Measurements from ENCODE around the gene RFX6. TPM values are rescaled to one million over a fixed set of nuclear protein-coding genes. Genes with fewer than 3 reads are reported as not detected.

The RFX6 gene
- polyA plus RNA-seq, 1 of the 3 experiments (the other 2 are of a cell fraction), result not detected

- H3K4me1 ChIP-seq (ENCODE audit: control insufficient read depth in 1 of 2, insufficient read depth in 2 of 2, low read depth in 1 of 2, low read length in 1 of 2), result peaks cover 0 to 4% of the 10 kb centered on the region in 2 experiments; a peak in 1 of 4 replicates
- no peaks in the 10 kb centered on the region for H3K36me3 ChIP-seq (replicated peaks in 1 of 2; ENCODE audit: control insufficient read depth in 1 of 2, insufficient read depth in 2 of 2, low read length in 1 of 2)
- H3K79me2 ChIP-seq (ENCODE audit: insufficient read depth), result no peaks in the 10 kb centered on the region
- H3K9me3 ChIP-seq, result no peaks in the 10 kb centered on the region
- CTCF ChIA-PET, result no interaction called here
- no peaks in the 10 kb centered on the region for H4K20me1 ChIP-seq (ENCODE audit: insufficient read depth)
- DNase-seq, result no peak
- no peak overlapping the region for H3K4me3 ChIP-seq (ENCODE audit: low read depth in 2 of 2, low read length in 1 of 2)
- POLR2A ChIA-PET, result no interaction called here
- TF ChIP-seq ELF1 (IDR thresholded peaks at IDR 0.05), result no peak
- TF ChIP-seq NFIC (IDR thresholded peaks at IDR 0.05; ENCODE audit: borderline replicate concordance), result no peak
- TF ChIP-seq GATA2 (CRISPR knock-in tag; IDR thresholded peaks at IDR 0.05), result no peak
- TF ChIP-seq EP300 (IDR thresholded peaks at IDR 0.05; ENCODE audit: borderline replicate concordance in 1 of 2, low read depth in 1 of 2, low read length in 1 of 2), result no peak
- TF ChIP-seq RFX5 (IDR thresholded peaks at IDR 0.05; ENCODE audit: low read length), result no peak
- no peak for TF ChIP-seq SMC3 (IDR thresholded peaks at IDR 0.05; ENCODE audit: low read depth, low read length)
- no peak for TF ChIP-seq FOSL2 (IDR thresholded peaks at IDR 0.05; ENCODE audit: borderline replicate concordance, low read depth)
- TF ChIP-seq EZH2phosphoT487 (IDR thresholded peaks at IDR 0.05; ENCODE audit: borderline replicate concordance, low read depth), result no peak
- no peak for TF ChIP-seq POLR2AphosphoS5 (IDR thresholded peaks at IDR 0.05; ENCODE audit: low read depth, low read length)
- TF ChIP-seq YY1 (IDR thresholded peaks at IDR 0.05; ENCODE audit: low read depth), result no peak
- no peak for TF ChIP-seq MAX (IDR thresholded peaks at IDR 0.05; ENCODE audit: low read depth)
- no peak for TF ChIP-seq RXRA (IDR thresholded peaks at IDR 0.05; ENCODE audit: borderline replicate concordance, low read depth)
- TF ChIP-seq PBX3 (IDR thresholded peaks at IDR 0.05), result no peak
- no peak for TF ChIP-seq MXI1 (IDR thresholded peaks at IDR 0.05; ENCODE audit: low read depth, low read length)
- no peak for TF ChIP-seq NRF1 (IDR thresholded peaks at IDR 0.05; ENCODE audit: low read depth, low read length)
- no peak for TF ChIP-seq CTCF (IDR thresholded peaks at IDR 0.05)
- TF ChIP-seq GABPA (IDR thresholded peaks at IDR 0.05; ENCODE audit: low read depth), result no peak
- TF ChIP-seq TEAD4 (IDR thresholded peaks at IDR 0.05; ENCODE audit: borderline replicate concordance, insufficient read depth), result no peak
- no peak for TF ChIP-seq REST (IDR thresholded peaks at IDR 0.05; ENCODE audit: low read depth, low read length)
- TF ChIP-seq FOXJ3 (CRISPR knock-in tag; IDR thresholded peaks at IDR 0.05), result no peak
- H3F3A ChIP-seq (replicated peaks; ENCODE audit: insufficient read depth), result no peaks in the 10 kb centered on the region
- no peak overlapping the region for H3K4me2 ChIP-seq
- H2AFZ ChIP-seq (ENCODE audit: low read depth), result no peak overlapping the region
- H3K27ac ChIP-seq (ENCODE audit: low read depth in 2 of 2, low read length in 1 of 2), result no peak overlapping the region
- WGBS (ENCODE audit: low lambda C conversion rate), result 1% methylated on average over 6 of the region's 6 CpGs
- peaks cover 10% of the 10 kb centered on the region; the same call in 1 of the 2 replicates for H3K27me3 ChIP-seq (ENCODE audit: insufficient read depth)
- no peaks in the 10 kb centered on the region for H3K9me2 ChIP-seq
- no peak overlapping the region for H3K9ac ChIP-seq
Measured at GRCh38 chr6:116928677-116929076, 51.6 kb downstream of the RFX6 start.

Measured in SK-N-SH (cell line).